Activated CD4-positive, alpha-beta T cell treated with anti-CD3 and anti-CD28 coated beads, Interleukin-2, Interleukin-6, amounts not matched to agents 100 ng/mL and 50 ng/mL, durations not matched to agents 16 hours and 8 hours (primary cell): ENCODE measurements around the gene UPF1.

Experiments
- DNase-seq: peaks from one replicate; pipeline ENCODE4 v3.0.0-alpha.2; 2020

Gene UPF1

DNA sequence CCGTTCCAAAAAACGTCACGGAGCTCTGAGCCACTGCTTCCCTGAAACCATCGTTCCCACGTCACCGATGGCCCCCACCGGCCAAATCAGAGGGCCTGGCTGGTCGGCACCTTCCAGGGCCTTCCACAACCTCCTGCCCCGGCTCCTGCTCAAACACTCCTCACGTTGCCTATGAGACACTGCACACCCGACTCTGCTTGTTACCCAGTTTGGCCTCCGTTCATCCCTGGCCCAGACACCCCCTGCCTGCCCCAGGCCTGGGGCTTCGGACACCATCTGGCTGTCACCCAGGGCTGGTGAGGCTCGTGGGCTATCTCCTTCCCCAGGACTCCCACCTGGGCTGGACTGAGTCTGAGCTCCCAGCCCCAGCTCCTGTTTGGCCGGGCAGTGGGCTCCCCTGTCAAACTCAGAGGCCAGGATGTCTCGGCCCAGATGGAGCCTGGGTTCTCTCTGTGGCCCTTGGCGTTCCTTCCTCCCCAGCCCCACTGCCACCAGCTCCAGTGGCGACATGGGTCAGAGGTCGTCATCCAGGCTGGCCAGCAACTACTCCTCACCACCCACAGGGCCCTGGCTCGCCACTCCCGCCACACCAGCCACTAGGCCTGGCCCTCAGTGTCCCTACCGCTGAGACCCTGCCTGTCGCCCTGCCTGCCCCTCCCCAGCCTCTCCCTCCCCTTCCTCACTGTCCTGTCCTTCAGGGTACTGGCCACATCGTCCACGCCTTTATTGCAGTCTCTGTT, 46.5 kb downstream of the UPF1 start:
- DNase-seq, result no peak

- no peak for DNase-seq
Observed at GRCh38 chr19:18878858-18879578, 47.3 kb downstream of the UPF1 start.

DNA sequence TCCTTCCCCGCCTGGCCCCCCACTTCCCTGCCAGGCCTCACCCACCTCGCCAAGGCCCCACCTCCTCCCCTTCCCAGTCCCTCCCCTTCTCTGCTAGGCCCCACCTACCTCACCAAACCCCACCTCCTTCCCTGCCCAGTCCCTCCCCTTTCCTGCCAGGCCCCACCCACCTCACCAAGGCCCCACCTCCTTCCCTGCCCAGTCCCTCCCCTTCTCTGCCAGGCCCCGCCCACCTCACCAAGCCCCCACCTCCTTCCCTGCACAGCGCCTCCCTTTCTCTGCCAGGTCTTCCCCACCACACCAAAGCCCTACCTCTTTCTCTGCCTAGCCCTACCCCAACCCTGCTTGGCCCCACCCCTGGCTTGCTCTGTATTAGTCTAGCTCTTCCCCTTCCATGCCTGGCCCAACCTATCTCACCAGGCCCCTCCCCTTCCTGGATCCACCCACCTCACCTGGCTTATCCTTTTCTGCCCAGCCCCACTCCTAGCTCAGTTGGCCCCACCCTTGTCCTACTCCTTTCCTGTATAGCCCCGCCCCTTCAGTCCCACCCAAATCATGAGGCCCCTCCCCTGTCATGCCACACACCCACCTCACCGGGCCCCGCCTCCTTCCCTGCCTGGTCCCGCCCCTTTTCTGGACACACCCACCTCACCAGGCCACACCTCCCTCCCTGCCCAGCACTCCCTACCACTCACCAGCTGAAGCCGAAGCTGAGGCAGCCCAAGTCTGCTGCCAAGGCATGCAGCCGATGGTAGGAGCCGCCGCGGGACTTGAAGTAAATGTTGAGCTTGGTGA, 48.0 kb downstream of the UPF1 start:
- DNase-seq, result peak; percentile 37

DNA sequence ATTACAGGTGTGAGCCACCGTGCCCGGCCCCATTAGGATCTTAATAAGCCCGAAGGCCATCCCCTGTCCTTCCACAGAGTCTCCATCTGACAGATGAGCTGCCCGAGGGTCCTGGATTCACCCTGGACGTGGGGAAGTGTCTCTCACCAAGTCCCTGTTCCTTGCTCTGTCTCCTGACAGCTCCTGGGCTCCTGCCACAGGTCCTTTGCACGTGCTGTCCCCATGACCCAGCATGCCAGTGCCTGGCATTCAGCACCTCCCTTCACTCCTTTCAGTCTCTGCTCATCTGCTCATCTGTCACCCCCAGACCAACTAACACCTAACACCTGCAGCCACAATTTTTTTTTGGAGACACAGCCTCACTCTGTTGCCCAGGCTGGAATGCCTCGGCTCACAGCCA, 49.7 kb downstream of the UPF1 start:
- no peak for DNase-seq

DNA sequence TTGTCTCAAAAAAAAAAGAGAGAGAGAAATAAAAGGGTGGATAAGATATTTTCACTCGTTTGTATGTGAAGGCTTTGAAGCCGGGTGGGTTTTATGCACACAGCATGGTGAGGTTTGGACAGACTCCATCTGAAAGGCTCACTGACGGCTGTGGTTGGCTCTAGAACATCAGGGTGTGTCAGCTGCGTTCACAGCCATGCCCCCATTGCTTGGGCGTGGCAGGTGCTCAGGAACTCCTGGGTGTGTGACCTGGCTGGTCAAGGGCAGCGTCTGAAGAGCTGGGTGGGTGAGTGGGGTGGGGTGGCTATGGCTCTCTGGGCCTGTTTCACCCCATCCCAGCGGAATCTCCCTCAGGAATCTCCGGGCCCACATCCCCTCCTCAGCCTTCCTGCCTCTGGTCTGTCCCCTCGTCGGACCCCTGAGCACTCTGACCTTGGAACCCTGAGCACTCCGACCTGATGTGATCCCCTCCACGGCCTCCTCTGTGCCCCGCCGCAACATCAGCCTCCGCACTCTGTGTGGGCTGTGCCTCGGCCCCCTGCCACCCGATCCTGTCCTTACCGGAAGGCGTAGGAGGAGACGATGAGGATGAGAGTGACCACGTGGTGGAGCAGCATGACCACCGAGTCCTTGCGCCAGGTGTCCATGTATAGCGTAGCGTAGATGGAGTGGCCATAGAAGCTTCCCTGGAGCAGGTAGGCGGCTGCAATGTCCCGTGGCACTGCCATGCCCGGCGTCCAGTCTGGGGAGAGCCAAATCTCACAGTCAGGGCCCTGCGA, 52.0 kb downstream of the UPF1 start:
- DNase-seq, result no peak

DNA sequence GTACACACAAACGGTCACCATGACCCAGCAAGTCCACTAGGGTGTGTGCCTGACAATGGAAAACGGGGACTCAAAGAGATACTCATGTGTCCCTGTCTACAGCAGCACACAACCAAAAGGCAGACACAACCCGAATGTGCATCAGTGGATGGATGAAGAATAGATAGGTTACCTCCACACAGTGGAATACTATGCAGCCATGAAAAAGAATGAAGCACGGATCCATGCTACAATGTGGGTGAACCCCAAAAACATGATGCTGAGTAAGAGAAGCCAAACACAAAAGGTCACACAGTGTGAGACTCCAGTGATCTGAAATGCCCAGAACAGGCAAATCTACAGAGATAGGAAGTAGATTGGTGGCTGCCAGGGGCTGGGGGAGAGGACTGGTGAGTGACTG, 55.2 kb downstream of the UPF1 start:
- DNase-seq, result no peak

DNA sequence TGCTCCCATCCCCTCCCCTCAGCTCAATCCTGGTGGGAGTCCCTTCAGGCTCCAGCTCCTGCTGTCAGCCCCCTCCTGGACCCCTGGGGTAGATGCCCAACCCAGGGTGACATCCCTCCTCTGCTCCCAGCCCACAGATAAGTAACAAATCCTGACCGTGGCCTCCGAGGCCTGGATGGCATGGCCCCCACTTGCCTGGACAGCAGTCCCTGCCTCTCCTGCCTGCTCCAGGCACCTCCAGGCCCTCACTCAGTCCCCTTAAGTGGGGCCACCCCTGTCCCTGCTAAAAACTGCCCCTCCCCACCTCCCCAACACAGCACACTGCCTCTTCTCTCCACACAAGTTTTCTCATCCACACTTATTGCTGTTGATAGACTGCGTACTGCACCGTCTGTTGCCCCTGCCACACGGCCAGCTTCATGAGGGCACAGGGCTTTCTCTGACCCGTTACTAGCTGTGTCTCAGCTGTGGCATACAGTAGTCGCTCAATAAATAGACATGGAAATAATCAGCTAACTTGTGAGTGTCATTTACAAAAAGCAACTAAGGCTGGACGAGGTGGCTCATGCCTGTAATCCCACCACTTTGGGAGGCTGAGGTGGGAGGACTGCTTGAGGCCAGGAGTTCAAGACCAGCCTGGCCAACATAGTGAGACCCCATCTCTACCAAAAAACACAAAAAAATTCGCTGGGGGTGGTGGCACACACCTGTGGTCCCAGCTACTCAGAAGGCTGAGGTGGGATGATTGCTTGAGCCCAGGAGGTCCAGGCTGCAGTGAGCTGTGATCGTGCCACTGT, 58.4 kb downstream of the UPF1 start:
- DNase-seq, result no peak

DNA sequence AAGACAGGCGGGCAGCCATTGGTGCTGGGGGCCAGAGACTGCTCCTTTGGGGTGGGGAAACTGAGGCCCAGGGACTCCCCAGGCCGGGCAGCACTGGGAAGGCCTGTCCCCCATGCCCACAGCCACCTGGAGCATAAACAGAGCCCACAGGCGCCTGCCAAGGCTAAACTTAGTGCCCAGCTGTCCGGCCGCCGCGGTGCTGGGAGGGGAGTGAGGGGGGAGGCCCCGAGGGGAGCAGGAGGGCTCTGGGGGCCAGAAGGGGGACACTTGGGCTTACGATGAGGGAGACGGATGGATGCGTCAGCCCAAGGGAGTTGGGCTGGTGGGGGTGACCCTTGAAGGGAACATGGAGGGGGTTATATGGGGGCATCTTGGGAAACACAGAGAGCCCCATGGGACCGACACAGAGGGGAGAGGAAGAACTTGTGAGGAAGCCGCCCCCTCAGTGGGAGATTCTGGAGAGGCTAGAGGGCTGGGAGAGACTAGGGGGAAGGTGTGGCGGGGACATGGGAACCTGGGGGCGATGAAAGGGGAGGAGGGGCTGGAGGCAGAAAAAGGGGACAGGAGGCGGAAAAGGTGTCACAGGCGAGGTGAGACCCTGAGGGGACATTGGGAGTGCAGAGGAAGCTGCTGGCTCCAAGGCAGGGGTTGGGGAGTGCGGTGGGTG, 62.0 kb downstream of the UPF1 start:
- DNase-seq, result no peak

DNA sequence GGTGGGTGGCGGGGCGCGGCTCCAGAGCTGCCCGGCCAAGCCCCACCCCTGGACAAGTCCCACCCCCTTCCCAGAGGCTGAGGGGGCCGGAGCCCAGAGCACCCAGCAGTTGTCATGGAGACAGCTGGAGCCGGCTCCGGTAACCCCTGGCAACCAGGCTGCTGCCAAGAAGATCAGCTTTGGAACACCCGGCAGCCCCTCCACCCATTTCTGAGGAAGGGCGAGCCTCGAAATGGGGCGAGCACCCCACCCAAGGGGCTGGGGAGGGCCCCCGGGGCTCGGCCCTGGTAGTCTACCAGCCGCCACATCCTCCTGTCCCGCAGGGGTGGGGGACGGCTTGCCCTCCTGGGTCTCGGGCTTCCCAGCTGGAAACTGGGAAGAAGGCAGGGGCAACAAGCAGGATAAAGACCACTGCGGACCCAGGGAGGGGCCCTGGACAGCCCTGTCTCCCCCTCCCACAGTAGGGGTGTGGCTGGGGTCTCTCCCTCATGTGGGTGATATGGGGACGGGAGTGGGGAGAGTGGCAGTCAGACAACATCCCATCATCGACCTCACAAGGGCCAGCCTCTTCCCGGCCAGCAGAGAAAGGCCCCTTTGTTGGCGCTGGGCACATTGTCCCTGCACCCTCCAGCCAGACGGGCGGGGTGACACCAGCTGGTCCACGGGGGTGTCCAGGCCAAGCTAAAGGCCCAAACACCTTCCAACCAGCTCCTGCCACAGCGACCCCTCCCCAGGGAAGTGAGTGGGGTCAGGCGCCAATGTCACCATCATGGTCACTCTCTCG, 62.7 kb downstream of the UPF1 start:
- DNase-seq, result no peak

- no peak for DNase-seq
Observed at GRCh38 chr19:18895038-18895823, 63.5 kb downstream of the UPF1 start.

GRCh38 chr19:18895824-18896341, 64.1 kb downstream of the UPF1 start, which contains the start of gene CERS1:
TSS of gene CERS1 (minus strand) at chr19:18896158. CDS start at chr19:18896072, 86 bp downstream.
- no peak for DNase-seq

DNA sequence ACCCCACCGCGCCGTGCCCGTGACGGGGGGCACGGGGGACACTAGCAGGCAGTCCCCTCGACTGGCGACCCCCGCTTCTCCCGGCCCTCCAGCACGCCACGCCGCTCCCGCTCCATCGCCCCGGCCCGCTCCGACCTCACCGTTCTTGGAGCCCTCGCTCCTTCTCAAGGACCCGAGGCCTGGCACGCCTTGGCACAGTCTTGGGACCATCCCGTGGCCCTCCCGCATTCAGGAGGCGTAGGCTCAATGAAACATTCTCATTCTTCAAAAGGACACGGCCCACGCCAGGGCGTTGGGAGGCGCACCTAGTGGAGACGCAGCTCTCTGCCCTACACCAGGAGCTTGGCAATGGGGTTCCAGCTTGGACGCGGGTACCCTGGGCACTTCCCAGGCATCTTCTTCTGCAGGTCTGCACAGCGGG, 64.7 kb downstream of the UPF1 start:
- DNase-seq, result no peak

GRCh38 chr19:18897094-18898029, 65.6 kb downstream of the UPF1 start:
- DNase-seq, result no peak

DNA sequence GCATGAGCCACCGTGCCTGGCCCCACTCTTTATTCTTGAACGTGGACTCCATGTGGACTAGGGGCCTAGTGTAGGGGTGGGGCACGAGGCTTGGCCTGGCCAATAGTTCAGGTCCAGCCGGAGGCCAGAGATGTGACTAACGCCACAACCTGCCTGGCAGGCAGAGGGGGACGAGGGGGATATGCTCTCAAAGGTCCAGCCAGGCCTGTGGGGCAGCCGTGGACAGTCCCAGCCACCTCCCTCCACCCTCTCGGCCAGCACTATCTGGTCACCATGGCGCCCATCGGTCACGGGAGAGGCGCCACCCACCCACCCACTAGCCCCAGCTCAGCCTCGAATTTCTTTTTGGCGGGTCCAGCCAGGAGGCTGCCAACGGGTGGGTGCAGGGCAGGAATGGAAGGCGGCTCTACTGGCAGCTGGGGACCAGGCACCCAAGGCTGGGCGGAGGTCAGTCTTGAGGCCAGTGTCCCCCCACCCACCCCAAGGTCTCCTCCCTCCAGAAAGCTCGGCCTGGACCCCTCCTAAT, 66.4 kb downstream of the UPF1 start:
- DNase-seq, result no peak

- DNase-seq, result no peak
Observed at GRCh38 chr19:18898607-18899408, 67.0 kb downstream of the UPF1 start.

DNA sequence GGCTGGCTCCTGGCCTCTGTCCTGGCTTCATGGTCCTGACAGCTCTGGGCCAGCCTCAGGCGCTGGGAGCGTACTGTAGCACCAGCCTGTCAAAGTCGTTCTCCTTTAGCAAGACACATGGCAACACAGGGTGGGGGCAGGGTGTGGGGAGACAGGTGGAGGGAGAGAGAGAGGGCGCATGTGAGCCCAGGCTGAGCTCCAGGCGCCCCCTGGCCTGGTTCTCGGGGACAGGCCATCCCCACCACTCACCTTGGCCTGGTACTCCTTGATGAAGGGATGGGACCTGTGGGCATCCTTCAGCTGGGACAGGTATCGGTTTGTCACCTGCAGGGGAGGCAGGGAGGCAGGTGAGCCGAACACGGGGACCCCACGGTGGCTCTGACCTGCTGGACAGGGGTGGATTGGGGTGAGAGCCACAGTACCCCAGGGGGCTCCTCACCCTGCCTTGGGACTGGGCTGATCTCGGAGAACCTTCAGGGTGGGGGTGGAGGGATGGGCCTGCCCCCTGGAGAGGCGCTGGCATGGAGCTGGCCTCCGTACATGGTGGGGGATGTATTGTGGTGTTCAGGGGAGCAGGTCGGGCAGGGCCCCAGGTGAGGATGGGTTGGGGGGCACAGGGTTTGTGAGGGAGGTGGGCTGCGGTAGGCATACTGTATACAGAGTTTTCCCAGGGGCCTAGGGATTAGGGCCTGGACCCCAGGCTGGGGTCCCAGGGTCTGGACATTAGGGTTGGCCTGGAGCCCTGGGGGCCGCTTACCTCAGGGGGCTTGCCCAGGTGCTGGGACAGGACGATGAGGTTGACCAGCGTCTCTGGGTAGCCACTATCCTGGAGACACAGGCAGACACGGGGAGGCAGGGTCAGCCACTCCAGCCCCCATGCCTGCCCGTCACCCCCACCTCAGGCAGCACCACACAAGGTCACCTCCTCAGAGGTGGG, 68.1 kb downstream of the UPF1 start:
- DNase-seq, result no peak
